Mesodermal cell (in vitro differentiated cells): ENCODE results near the gene FXR2.

Experiments used
- H3K27ac ChIP-seq: 2 replicates; pipeline ENCODE4 v1.7.0; 2013; ENCODE audit warnings: mild to moderate bottlenecking, low read depth, low read length, moderate library complexity; ENCODE audit not compliant: severe bottlenecking
- H3K36me3 ChIP-seq: 2 replicates; pipeline ENCODE4 v1.7.1; 2013; ENCODE audit warnings: mild to moderate bottlenecking, low read length, moderate library complexity; ENCODE audit not compliant: control insufficient read depth, insufficient read depth
- H3K4me1 ChIP-seq: one replicate; pipeline ENCODE4 v1.7.1; 2013; ENCODE audit warnings: mild to moderate bottlenecking, low read length; ENCODE audit not compliant: insufficient read depth, control insufficient read depth, poor library complexity, severe bottlenecking
- H3K4me3 ChIP-seq: 2 replicates; pipeline ENCODE4 v1.7.0; 2013; ENCODE audit warnings: low read length, control low read depth, mild to moderate bottlenecking; ENCODE audit not compliant: insufficient read depth, poor library complexity, severe bottlenecking; ENCODE audit errors: extremely low read depth
- H3K9me3 ChIP-seq: 2 replicates; pipeline ENCODE4 v1.7.1; 2013; ENCODE audit warnings: mild to moderate bottlenecking, low read length, moderate library complexity; ENCODE audit not compliant: control insufficient read depth
- WGBS, 2 experiments: methylation state at CpG; one replicate each; pipeline ENCODE4 v1.1.5; 2013; ENCODE audit warnings: missing lambda C conversion rate in 2 of 2; ENCODE audit not compliant: insufficient coverage in 2 of 2; 5-methylcytosine and 5-hydroxymethylcytosine counted together

The FXR2 gene

DNA sequence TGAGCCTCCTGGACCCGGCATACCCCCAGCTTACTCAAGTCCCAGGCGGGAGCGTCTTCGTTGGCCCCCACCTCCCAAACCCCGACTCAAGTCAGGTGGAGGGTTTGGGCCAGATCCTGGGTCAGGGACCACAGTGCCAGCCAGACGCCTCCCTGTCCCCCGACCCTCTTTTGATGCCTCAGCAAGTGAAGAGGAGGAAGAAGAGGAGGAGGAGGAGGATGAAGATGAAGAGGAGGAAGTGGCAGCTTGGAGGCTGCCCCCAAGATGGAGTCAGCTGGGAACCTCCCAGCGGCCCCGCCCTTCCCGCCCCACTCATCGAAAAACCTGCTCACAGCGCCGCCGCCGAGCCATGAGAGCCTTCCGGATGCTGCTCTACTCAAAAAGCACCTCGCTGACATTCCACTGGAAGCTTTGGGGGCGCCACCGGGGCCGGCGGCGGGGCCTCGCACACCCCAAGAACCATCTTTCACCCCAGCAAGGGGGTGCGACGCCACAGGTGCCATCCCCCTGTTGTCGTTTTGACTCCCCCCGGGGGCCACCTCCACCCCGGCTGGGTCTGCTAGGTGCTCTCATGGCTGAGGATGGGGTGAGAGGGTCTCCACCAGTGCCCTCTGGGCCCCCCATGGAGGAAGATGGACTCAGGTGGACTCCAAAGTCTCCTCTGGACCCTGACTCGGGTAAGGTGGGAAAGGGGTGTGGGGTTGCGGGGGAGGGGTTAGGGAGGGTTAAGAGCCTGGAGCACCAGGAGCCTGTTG is 51.4 kb downstream of the FXR2 start:
- no peak overlapping the region for H3K27ac ChIP-seq
- H3K4me1 ChIP-seq, result peaks cover 22% of the 10 kb centered on the region
- H3K4me3 ChIP-seq, result peak overlapping the region; percentile 97
- WGBS, 2 experiments, result 96% methylated on average over 27 to 28 of the region's 30 CpGs
- H3K9me3 ChIP-seq, result no peaks in the 10 kb centered on the region
- H3K36me3 ChIP-seq, result peaks cover 51% of the 10 kb centered on the region

- H3K4me3 ChIP-seq, result peak overlapping the region; percentile 97
- H3K4me1 ChIP-seq, result peaks cover 30% of the 10 kb centered on the region
- H3K9me3 ChIP-seq, result no peaks in the 10 kb centered on the region
- H3K27ac ChIP-seq, result peak overlapping the region; percentile 66
- H3K36me3 ChIP-seq, result peaks cover 45% of the 10 kb centered on the region
- 1 to 2% methylated on average over 17 to 24 of the region's 28 CpGs for WGBS, 2 experiments
These were observed 52.5 kb downstream of the FXR2 start for GRCh38 chr17:7562208-7562605.

GRCh38 chr17:7561589-7562207 is 53.0 kb downstream of the FXR2 start, which contains the start of gene SENP3:
SENP3 (plus strand) TSS chr17:7561919; CDS start chr17:7563077, 1,158 bp downstream.
- Histone ChIP-seq H3K36me3 (peaks cover 40% of the 10 kb centered on the region), H3K4me1 (peaks cover 31% of the 10 kb centered on the region), H3K9me3 (no peaks in the 10 kb centered on the region), H3K27ac (peak within 1 kb of the TSS; percentile 81), H3K4me3 (peak within 1 kb of the TSS; percentile 97)
- WGBS, 2 experiments, result 0% methylated on average over 36 to 74 of the region's 82 CpGs

- WGBS, 2 experiments, result 0% methylated on average over 19 to 24 of the region's 32 CpGs
- Histone ChIP-seq H3K4me3 (peak overlapping the region; percentile 97), H3K4me1 (peaks cover 25% of the 10 kb centered on the region), H3K27ac (peak overlapping the region; percentile 81), H3K36me3 (peaks cover 34% of the 10 kb centered on the region), H3K9me3 (no peaks in the 10 kb centered on the region)
These were observed 53.6 kb downstream of the FXR2 start for GRCh38 chr17:7561028-7561575.

DNA sequence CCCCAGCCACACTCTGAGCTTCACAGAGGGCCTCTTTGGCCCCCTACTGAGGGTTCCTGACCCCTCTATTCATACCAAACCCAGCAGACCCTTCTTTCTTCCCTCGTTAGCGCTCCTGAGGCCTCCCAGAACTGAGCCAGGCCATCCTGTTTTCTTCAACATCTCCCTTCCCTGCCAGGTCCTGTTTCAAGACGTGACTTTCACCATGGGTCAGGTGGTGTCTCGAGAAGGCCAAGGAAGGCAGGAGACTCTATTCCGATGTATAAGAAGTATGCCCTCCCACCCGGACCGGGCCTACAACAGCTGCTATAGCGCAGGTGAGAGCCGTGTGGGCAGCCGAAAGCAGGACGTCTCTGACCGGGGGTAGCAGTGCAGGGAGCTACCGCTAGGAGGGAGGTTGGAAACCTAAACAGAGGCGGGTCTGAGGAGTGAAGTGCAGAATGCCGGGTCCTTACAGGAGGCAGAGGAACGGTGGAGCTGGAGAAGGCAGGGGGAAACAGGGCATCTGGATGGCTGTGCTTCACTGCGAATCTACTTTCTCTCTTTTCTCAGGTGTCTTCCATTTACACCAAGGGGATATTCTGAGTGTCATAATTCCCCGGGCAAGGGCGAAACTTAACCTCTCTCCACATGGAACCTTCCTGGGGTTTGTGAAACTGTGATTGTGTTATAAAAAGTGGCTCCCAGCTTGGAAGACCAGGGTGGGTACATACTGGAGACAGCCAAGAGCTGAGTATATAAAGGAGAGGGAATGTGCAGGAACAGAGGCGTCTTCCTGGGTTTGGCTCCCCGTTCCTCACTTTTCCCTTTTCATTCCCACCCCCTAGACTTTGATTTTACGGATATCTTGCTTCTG is 54.3 kb downstream of the FXR2 start:
- H3K4me3 ChIP-seq, result peak overlapping the region; percentile 97
- H3K27ac ChIP-seq, result peak overlapping the region; percentile 78
- peaks cover 27% of the 10 kb centered on the region for H3K36me3 ChIP-seq
- no peaks in the 10 kb centered on the region for H3K9me3 ChIP-seq
- 25 to 40% methylated on average over 11 to 16 of the region's 22 CpGs for WGBS, 2 experiments
- H3K4me1 ChIP-seq, result peaks cover 24% of the 10 kb centered on the region

DNA sequence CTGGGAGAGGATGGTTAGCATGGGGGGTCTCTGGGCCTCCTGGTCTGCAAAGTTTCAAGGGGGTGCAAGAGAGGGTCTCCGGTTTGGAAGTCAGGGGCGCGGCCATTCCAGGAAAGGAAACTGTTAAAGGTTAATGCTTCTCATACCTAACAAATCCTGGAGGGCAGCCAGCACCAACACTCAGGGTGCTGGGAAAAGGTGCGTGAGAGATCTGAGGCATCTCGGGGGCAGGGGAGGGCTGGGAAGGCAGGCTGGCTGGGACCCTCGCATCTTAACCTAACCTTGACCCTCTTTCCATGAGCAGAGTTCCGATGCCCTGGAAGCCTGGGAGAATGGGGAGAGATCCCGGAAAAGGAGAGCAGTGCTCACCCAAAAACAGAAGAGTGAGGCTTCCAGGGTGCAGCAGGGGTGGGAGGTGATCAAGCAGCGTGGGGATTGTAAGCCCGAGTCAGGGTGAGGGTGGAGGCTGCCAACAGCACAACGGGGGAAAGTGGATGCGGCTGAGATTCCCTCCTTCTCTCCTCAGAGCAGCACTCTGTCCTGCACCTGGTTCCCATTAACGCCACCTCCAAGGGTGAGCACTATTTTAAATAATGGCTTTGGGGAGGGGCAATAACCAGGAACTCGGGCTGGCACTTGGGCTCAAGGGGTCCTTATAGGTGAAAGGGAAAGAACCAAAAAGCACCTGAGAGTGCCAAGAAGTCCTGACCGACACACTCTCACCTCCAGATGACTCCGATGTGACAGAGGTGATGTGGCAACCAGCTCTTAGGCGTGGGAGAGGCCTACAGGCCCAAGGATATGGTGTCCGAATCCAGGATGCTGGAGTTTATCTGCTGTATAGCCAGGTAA is 55.2 kb downstream of the FXR2 start:
- WGBS, 2 experiments, result 87 to 97% methylated on average over 15 to 17 of the region's 18 CpGs
- H3K4me3 ChIP-seq, result no peak overlapping the region

GRCh38 chr17:7558544-7559319 is 56.0 kb downstream of the FXR2 start, which contains the start of gene TNFSF13:
TNFSF13 (plus strand) TSS chr17:7558750; CDS start chr17:7559040, 290 bp downstream.
- WGBS, 2 experiments, result 90 to 92% methylated on average over 6 to 14 of the region's 16 CpGs
- Histone ChIP-seq H3K36me3 (peaks cover 10% of the 10 kb centered on the region), H3K27ac (peak within 1 kb of the TSS; percentile 29), H3K9me3 (no peaks in the 10 kb centered on the region), H3K4me1 (peaks cover 22% of the 10 kb centered on the region), H3K4me3 (no peak within 1 kb of the TSS)

More for the DNA sequence above, 55.2 kb downstream of the FXR2 start:
- H3K36me3 ChIP-seq, result peaks cover 19% of the 10 kb centered on the region
- H3K4me1 ChIP-seq, result peaks cover 24% of the 10 kb centered on the region
- H3K27ac ChIP-seq, result no peak overlapping the region
- H3K9me3 ChIP-seq, result no peaks in the 10 kb centered on the region

GRCh38 chr17:7557775-7558543 is 56.7 kb downstream of the FXR2 start:
- Histone ChIP-seq H3K4me1 (peaks cover 15% of the 10 kb centered on the region), H3K36me3 (peaks cover 3% of the 10 kb centered on the region), H3K9me3 (no peaks in the 10 kb centered on the region), H3K4me3 (no peak overlapping the region), H3K27ac (peak overlapping the region; percentile 29)
- 39 to 41% methylated on average over 21 of the region's 21 CpGs for WGBS, 2 experiments
